Testis (tissue), 2 donors: ENCODE measurements around the gene PGC.

Experiments used
- POLR2A ChIP-seq: fragments of 450-650 bp; IDR thresholded peaks from one replicate; pipeline ENCODE4 v1.6.1; 2017; ENCODE audit warnings: antibody characterized with exemption, mild to moderate bottlenecking, moderate library complexity
- TF ChIP-seq, protein P1 (sequence below), 3 experiments: fragments of 450-650 bp in 2 of 3; fragments of 200-600 bp in 1 of 3; sonication (generic) in 1 of 3; IDR thresholded peaks; one replicate each; pipeline ENCODE4 v1.5.1; 2016 to 2019; ENCODE audit warnings: antibody characterized with exemption in 3 of 3, mild to moderate bottlenecking in 2 of 3, moderate library complexity in 1 of 3

DNA sequence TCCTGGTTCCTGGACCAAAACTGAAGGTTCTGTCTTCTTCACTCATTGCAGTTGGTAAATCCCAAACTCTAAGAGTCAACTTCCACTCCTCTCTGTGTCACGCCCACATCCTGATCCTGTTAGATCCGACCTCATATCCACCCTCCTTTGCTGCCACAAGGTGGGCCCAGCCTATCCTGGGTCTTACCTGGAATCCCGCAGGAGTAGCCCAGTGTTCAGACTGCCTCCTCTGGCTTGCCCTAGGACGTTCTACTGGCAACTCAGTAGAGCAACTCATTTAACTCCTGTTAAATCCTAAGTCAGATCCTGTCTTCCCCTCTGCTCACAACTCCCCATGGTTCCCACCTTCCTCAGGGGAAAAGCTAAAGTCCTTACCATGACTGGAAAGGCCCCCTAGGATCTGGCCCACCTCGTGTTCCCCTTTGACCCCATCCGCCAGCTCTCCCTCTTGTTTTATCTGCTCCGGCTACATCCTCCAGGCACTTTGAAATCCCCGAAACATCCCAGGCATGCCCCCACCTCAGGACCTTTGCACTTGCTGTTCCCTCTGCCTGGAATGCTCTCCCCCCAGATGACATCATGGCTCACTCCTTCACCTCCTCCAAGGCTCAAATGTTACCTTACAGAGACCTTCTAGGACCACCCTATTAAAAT lies 55.6 kb downstream of the PGC start:
- no peak for TF ChIP-seq POLR2A
- TF ChIP-seq, protein P1, sequence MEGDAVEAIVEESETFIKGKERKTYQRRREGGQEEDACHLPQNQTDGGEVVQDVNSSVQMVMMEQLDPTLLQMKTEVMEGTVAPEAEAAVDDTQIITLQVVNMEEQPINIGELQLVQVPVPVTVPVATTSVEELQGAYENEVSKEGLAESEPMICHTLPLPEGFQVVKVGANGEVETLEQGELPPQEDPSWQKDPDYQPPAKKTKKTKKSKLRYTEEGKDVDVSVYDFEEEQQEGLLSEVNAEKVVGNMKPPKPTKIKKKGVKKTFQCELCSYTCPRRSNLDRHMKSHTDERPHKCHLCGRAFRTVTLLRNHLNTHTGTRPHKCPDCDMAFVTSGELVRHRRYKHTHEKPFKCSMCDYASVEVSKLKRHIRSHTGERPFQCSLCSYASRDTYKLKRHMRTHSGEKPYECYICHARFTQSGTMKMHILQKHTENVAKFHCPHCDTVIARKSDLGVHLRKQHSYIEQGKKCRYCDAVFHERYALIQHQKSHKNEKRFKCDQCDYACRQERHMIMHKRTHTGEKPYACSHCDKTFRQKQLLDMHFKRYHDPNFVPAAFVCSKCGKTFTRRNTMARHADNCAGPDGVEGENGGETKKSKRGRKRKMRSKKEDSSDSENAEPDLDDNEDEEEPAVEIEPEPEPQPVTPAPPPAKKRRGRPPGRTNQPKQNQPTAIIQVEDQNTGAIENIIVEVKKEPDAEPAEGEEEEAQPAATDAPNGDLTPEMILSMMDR (IDR thresholded peaks at IDR 0.05): no peak
